CD14-positive monocyte (primary cell): Measurements from ENCODE around the gene IGSF1. TPM values are rescaled to one million over a fixed set of nuclear protein-coding genes. Genes with fewer than 3 reads are reported as not detected.

ENCODE experiments used
- DNase-seq, 3 donors: peaks; one replicate each; pipeline ENCODE4 v3.0.0-alpha.2; 2011 to 2022
- H2AFZ ChIP-seq: 2 replicates; pipeline ENCODE4 v1.6.0; 2012; ENCODE audit warnings: mild to moderate bottlenecking, low read depth, low read length, inconsistent platforms; ENCODE audit not compliant: insufficient read depth, poor library complexity, severe bottlenecking
- H3K27ac ChIP-seq, 2 donors: 1 replicate in 1 of 2; 2 replicates in 1 of 2; pipeline ENCODE4 v1.5.1; 2012 to 2013; ENCODE audit warnings: low read length in 2 of 2, control low read depth in 1 of 2, inconsistent platforms in 1 of 2, low read depth in 1 of 2, mild to moderate bottlenecking in 1 of 2
- H3K27me3 ChIP-seq, 2 donors: one replicate each; pipeline versions ENCODE4 v1.6.0 to v1.6.1; 2011 to 2013; ENCODE audit warnings: low read length in 2 of 2; ENCODE audit not compliant: control insufficient read depth in 2 of 2, insufficient read depth in 2 of 2
- H3K36me3 ChIP-seq, 2 donors: replicated peaks in 1 of 2; 1 replicate in 1 of 2; 2 replicates in 1 of 2; pipeline versions ENCODE4 v1.5.1 to v1.6.1; 2012 to 2013; ENCODE audit warnings: low read length in 2 of 2, control low read depth in 1 of 2, inconsistent platforms in 1 of 2, mild to moderate bottlenecking in 1 of 2; ENCODE audit not compliant: insufficient read depth in 2 of 2, control insufficient read depth in 1 of 2
- H3K4me1 ChIP-seq, 2 donors: 1 replicate in 1 of 2; 2 replicates in 1 of 2; pipeline versions ENCODE4 v1.5.1 to v1.6.1; 2012 to 2013; ENCODE audit warnings: low read length in 2 of 2, control low read depth in 1 of 2, inconsistent platforms in 1 of 2, mild to moderate bottlenecking in 1 of 2, moderate library complexity in 1 of 2; ENCODE audit not compliant: insufficient read depth in 2 of 2, control insufficient read depth in 1 of 2
- H3K4me2 ChIP-seq: replicated peaks from 2 replicates; pipeline ENCODE3; 2012; ENCODE audit warnings: low read length, moderate library complexity, mild to moderate bottlenecking; ENCODE audit not compliant: poor library complexity, severe bottlenecking; ENCODE audit errors: extremely low read depth
- H3K4me3 ChIP-seq, 3 experiments: fragments of 200-600 bp in 1 of 3; sonication (generic) in 1 of 3; replicated peaks in 1 of 3; 1 replicate in 2 of 3; 2 replicates in 1 of 3; pipeline ENCODE4 v1.5.1; 2011 to 2013; ENCODE audit warnings: low read length in 3 of 3, mild to moderate bottlenecking in 3 of 3, control low read depth in 2 of 3, low read depth in 2 of 3, inconsistent platforms in 1 of 3, moderate library complexity in 1 of 3
- H3K79me2 ChIP-seq: 2 replicates; pipeline ENCODE4 v1.6.0; 2012; ENCODE audit warnings: mild to moderate bottlenecking, control low read depth, inconsistent platforms, low read length, moderate library complexity; ENCODE audit not compliant: insufficient read depth
- H3K9ac ChIP-seq: 2 replicates; pipeline ENCODE4 v1.6.0; 2017; ENCODE audit warnings: low read length, mild to moderate bottlenecking; ENCODE audit not compliant: insufficient read depth, poor library complexity, severe bottlenecking
- H3K9me3 ChIP-seq, 2 donors: replicated peaks in 1 of 2; 1 replicate in 1 of 2; 2 replicates in 1 of 2; pipeline versions ENCODE4 v1.5.1 to v1.6.1; 2012 to 2013; ENCODE audit warnings: low read length in 2 of 2, control low read depth in 1 of 2; ENCODE audit not compliant: control insufficient read depth in 1 of 2, insufficient read depth in 1 of 2
- H4K20me1 ChIP-seq: 2 replicates; pipeline ENCODE4 v1.6.0; 2012; ENCODE audit warnings: mild to moderate bottlenecking, low read length, control low read depth, moderate library complexity; ENCODE audit not compliant: insufficient read depth
- H3K27ac Mint-ChIP-seq, 7 donors: one replicate each; pipeline ENCODE4 v1.8.0; 2020; ENCODE audit warnings: mild to moderate bottlenecking in 7 of 7, mixed read lengths in 7 of 7, moderate library complexity in 6 of 7, inconsistent platforms in 2 of 7
- H3K27me3 Mint-ChIP-seq, 3 donors: one replicate each; pipeline ENCODE4 v1.8.0; 2021 to 2022; ENCODE audit warnings: low read depth in 3 of 3, mild to moderate bottlenecking in 3 of 3, mixed read lengths in 3 of 3, moderate library complexity in 3 of 3, inconsistent platforms in 1 of 3
- H3K36me3 Mint-ChIP-seq, 2 donors: one replicate each; pipeline ENCODE4 v1.8.0; 2020; ENCODE audit warnings: mixed read lengths in 2 of 2, inconsistent platforms in 1 of 2, mild to moderate bottlenecking in 1 of 2
- H3K4me1 Mint-ChIP-seq: one replicate; pipeline ENCODE4 v1.8.0; 2020; ENCODE audit warnings: mild to moderate bottlenecking, mixed read lengths
- H3K4me3 Mint-ChIP-seq, 2 donors: one replicate each; pipeline ENCODE4 v1.8.0; 2020; ENCODE audit warnings: mild to moderate bottlenecking in 2 of 2, mixed read lengths in 2 of 2, moderate library complexity in 1 of 2
- H3K9me3 Mint-ChIP-seq, 7 donors: one replicate each; pipeline ENCODE4 v1.8.0; 2020 to 2022; ENCODE audit warnings: mixed read lengths in 7 of 7, mild to moderate bottlenecking in 6 of 7, moderate library complexity in 6 of 7, inconsistent platforms in 2 of 7
- CTCF ChIP-seq: fragments of 200-600 bp; IDR thresholded peaks from one replicate; pipeline ENCODE4 v1.8.0; 2022; ENCODE audit warnings: antibody characterized with exemption, mild to moderate bottlenecking
- WGBS: methylation state at CpG from one replicate; pipeline ENCODE4 v1.1.5; 2013; ENCODE audit warnings: missing lambda C conversion rate; ENCODE audit not compliant: insufficient coverage; 5-methylcytosine and 5-hydroxymethylcytosine counted together
- intact Hi-C, 2 donors: fragments of 100-400 bp; cut with micrococcal nuclease; formaldehyde crosslinking; loops; one replicate each; pipeline versions ENCODE4 v1.15.0 to v1.15.1; 2023
- polyA plus RNA-seq, 3 donors: library from polyadenylated mRNA; depleted of rRNA in 1 of 3; unstranded in 2 of 3; stranded (reverse) in 1 of 3; fragments of 300-500 nt in 2 of 3; fragments of >200 nt in 1 of 3; fragmentation: Illumina TruSeq in 2 of 3; gene quantifications; 1 replicate in 2 of 3; 2 replicates in 1 of 3; pipeline ENCODE4 v1.2.3, GENCODE V29; 2012 to 2021

Gene IGSF1
- polyA plus RNA-seq, 3 donors, result not detected

- H4K20me1 ChIP-seq, result no peaks in the 10 kb centered on the region
- peaks cover 0 to 5% (median 1%) of the 10 kb centered on the region in 3 donors for H3K27me3 Mint-ChIP-seq
- intact Hi-C loops, result no loop called here
- H3K27ac ChIP-seq, result no peak overlapping the region
- no peak overlapping the region for H3K9ac ChIP-seq
- no peak for TF ChIP-seq CTCF
- H3K4me2 ChIP-seq, result no peak overlapping the region
- no peak overlapping the region for H2AFZ ChIP-seq
- H3K9me3 ChIP-seq, result no peaks in the 10 kb centered on the region
- DNase-seq, result no peak
- no peaks in the 10 kb centered on the region for H3K79me2 ChIP-seq
- peaks cover 0 to 2% (median 0%) of the 10 kb centered on the region in 7 donors for H3K9me3 Mint-ChIP-seq
- no peaks in the 10 kb centered on the region for H3K4me1 ChIP-seq
- H3K36me3 ChIP-seq, result no peaks in the 10 kb centered on the region
- no peak overlapping the region for H3K4me3 ChIP-seq
- H3K27me3 ChIP-seq, result no peaks in the 10 kb centered on the region
- H3K4me3 Mint-ChIP-seq, result no peak overlapping the region
- no peaks in the 10 kb centered on the region for H3K36me3 Mint-ChIP-seq
- WGBS, result 83% methylated on average over 1 of the region's 2 CpGs
- H3K27ac Mint-ChIP-seq, result peak overlapping the region in 1 of 7 donors; percentile 19
- no peaks in the 10 kb centered on the region for H3K4me1 Mint-ChIP-seq
Measured at GRCh38 chrX:131239057-131239456, 50.0 kb downstream of the IGSF1 start.

- no peak overlapping the region for H3K27ac ChIP-seq
- no peak for TF ChIP-seq CTCF
- H3K4me2 ChIP-seq, result no peak overlapping the region
- intact Hi-C loops, result no loop called here
- H3K9me3 ChIP-seq, result no peaks in the 10 kb centered on the region
- Mint-ChIP-seq H3K4me3 (no peak overlapping the region), H3K36me3 (no peaks in the 10 kb centered on the region), H3K4me1 (no peaks in the 10 kb centered on the region), H3K27me3 (peaks cover 0 to 5% (median 1%) of the 10 kb centered on the region in 3 donors), H3K27ac (no peak overlapping the region), H3K9me3 (peaks cover 0 to 2% (median 0%) of the 10 kb centered on the region in 7 donors)
- no peaks in the 10 kb centered on the region for H3K36me3 ChIP-seq
- no peak for DNase-seq
- no peaks in the 10 kb centered on the region for H3K4me1 ChIP-seq
- H3K79me2 ChIP-seq, result no peaks in the 10 kb centered on the region
- no peaks in the 10 kb centered on the region for H4K20me1 ChIP-seq
- no peak overlapping the region for H3K9ac ChIP-seq
- H3K4me3 ChIP-seq, result no peak overlapping the region
- no CpG with 5 or more reads among the region's 2 CpGs for WGBS
- no peak overlapping the region for H2AFZ ChIP-seq
- no peaks in the 10 kb centered on the region for H3K27me3 ChIP-seq
Measured at GRCh38 chrX:131237363-131237762, 51.7 kb downstream of the IGSF1 start.
